Adipocyte (in vitro differentiated cells): ENCODE measurements around the gene DPYSL3.
A peak's percentile ranks its signal among the peaks of the same experiment; 100 is the strongest.

Experiments used
- DNase-seq: peaks from one replicate; pipeline ENCODE4 v3.0.0-alpha.2; 2015; ENCODE audit warnings: low read depth
- H3K27me3 ChIP-seq: replicated peaks from 2 replicates; pipeline ENCODE4 v1.7.0; 2013; ENCODE audit warnings: mild to moderate bottlenecking, low read length, moderate library complexity; ENCODE audit not compliant: control insufficient read depth, insufficient read depth
- H3K36me3 ChIP-seq: 2 replicates; pipeline ENCODE4 v1.7.0; 2013; ENCODE audit warnings: low read length, mild to moderate bottlenecking, moderate library complexity; ENCODE audit not compliant: control insufficient read depth, insufficient read depth, severe bottlenecking
- H3K4me1 ChIP-seq: 2 replicates; pipeline ENCODE4 v1.7.0; 2013; ENCODE audit warnings: mild to moderate bottlenecking, low read length, moderate library complexity; ENCODE audit not compliant: control insufficient read depth, insufficient read depth
- H3K4me3 ChIP-seq: 2 replicates; pipeline ENCODE4 v1.7.0; 2013; ENCODE audit warnings: mild to moderate bottlenecking, low read length, moderate library complexity
- H3K9ac ChIP-seq: 2 replicates; pipeline ENCODE4 v1.7.0; 2013; ENCODE audit warnings: mild to moderate bottlenecking, low read length, moderate library complexity
- H3K9me3 ChIP-seq: 2 replicates; pipeline ENCODE4 v1.7.0; 2013; ENCODE audit warnings: mild to moderate bottlenecking, low read length, moderate library complexity; ENCODE audit not compliant: control insufficient read depth

Gene DPYSL3

DNA sequence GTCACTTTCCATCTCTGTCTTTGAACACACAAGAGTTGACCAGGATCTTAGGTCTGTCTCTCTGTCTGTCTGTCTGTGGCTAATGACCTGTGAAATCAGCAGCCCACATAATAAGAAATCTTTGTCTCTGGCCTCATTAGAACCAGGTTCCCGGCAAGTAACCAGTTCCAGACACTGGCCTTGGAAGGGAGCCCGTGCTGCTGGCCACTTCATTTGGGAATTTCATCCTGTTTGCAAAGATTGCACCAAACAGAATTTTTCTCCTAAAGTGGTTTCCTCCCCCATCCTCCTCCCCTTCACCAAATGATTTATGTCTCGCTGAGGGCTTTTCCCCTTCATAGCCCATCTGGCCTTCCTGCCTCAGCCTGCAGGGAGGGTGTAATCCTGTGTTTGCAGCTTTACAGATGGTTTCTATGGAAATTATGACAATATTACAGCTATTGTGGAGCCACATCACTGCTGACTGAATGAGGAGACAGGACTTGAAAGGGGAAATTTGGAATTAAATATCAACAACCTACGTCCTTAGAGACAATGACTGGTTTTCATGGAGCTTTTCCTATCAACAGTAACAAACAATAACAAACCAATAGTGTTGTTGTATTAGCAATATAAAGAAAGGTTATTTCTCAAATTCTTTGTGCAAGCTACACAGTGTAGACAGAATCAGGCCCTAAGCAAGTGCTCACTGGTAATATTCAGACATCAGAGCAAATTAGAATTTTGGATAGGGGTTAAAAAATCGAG lies 25.7 kb downstream of the DPYSL3 start:
- no peaks in the 10 kb centered on the region for H3K9me3 ChIP-seq
- peak; percentile 92 for DNase-seq

GRCh38 chr5:147483188-147483790 lies 26.6 kb downstream of the DPYSL3 start:
- DNase-seq: peak; percentile 12
- Histone ChIP-seq H3K36me3 (no peaks in the 10 kb centered on the region), H3K27me3 (no peaks in the 10 kb centered on the region), H3K4me1 (peaks cover 37% of the 10 kb centered on the region), H3K9ac (no peak overlapping the region), H3K4me3 (no peak overlapping the region), H3K9me3 (no peaks in the 10 kb centered on the region)

More for the DNA sequence above, 25.7 kb downstream of the DPYSL3 start:
- no peaks in the 10 kb centered on the region for H3K27me3 ChIP-seq
- no peaks in the 10 kb centered on the region for H3K36me3 ChIP-seq
- peaks cover 37% of the 10 kb centered on the region for H3K4me1 ChIP-seq
- H3K9ac ChIP-seq: peak overlapping the region; percentile 71
- H3K4me3 ChIP-seq: peak overlapping the region; percentile 38

GRCh38 chr5:147482706-147483180 lies 27.1 kb downstream of the DPYSL3 start:
- Histone ChIP-seq H3K9me3 (no peaks in the 10 kb centered on the region), H3K4me1 (peaks cover 37% of the 10 kb centered on the region), H3K9ac (no peak overlapping the region), H3K4me3 (no peak overlapping the region), H3K36me3 (no peaks in the 10 kb centered on the region), H3K27me3 (no peaks in the 10 kb centered on the region)
- DNase-seq: no peak

- Histone ChIP-seq H3K27me3 (no peaks in the 10 kb centered on the region), H3K9ac (no peak overlapping the region), H3K4me3 (no peak overlapping the region), H3K9me3 (no peaks in the 10 kb centered on the region), H3K4me1 (peaks cover 37% of the 10 kb centered on the region), H3K36me3 (no peaks in the 10 kb centered on the region)
- peak; percentile 68 for DNase-seq
These were observed 27.8 kb downstream of the DPYSL3 start for GRCh38 chr5:147481874-147482705.

DNA sequence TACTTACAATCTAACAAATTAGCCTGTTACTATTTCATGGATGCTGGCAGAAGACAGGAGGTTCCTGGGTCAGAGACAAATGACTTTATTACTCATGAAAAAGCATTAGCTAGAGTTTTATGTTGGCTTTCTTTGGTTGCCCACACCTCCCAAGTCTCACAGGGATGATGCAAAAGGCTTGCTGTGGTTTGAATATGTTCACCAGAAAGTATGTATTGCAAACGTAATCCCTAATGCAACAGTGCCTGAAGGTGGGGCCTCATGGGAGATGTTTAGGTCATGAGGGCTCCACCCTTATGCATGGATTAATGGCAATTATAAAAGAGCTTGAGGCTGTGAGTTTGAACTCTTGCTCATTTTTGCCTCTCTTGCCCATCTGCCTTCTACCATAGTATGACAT lies 28.5 kb downstream of the DPYSL3 start:
- no peaks in the 10 kb centered on the region for H3K36me3 ChIP-seq
- no peak overlapping the region for H3K4me3 ChIP-seq
- DNase-seq: peak; percentile 70
- peaks cover 37% of the 10 kb centered on the region for H3K4me1 ChIP-seq
- H3K9me3 ChIP-seq: no peaks in the 10 kb centered on the region
- no peaks in the 10 kb centered on the region for H3K27me3 ChIP-seq
- H3K9ac ChIP-seq: no peak overlapping the region

GRCh38 chr5:147479949-147480348 lies 29.9 kb downstream of the DPYSL3 start:
- Histone ChIP-seq H3K4me1 (peaks cover 30% of the 10 kb centered on the region), H3K4me3 (no peak overlapping the region), H3K9ac (no peak overlapping the region), H3K9me3 (no peaks in the 10 kb centered on the region), H3K27me3 (no peaks in the 10 kb centered on the region), H3K36me3 (no peaks in the 10 kb centered on the region)
- DNase-seq: peak; percentile 13

DNA sequence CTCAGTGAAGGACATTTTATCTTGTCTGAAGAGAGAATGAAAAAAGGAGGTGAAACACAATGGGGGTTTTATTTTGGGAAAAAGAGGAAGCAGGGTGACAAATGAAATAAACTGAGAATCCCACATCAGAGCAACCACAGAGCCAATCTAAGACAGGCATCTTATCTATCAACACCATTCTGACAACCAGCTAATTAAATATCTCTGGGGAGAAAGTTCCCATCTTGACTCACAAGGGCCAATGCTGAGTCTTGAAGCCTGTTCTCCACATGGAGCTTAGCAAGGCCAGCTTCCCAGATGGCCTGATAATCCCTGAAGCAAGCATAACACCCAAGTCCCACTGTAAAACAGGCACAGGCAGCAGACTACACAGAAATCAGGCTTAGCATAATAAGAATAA lies 30.4 kb downstream of the DPYSL3 start:
- Histone ChIP-seq H3K4me3 (no peak overlapping the region), H3K36me3 (no peaks in the 10 kb centered on the region), H3K9me3 (no peaks in the 10 kb centered on the region), H3K27me3 (no peaks in the 10 kb centered on the region), H3K9ac (no peak overlapping the region), H3K4me1 (peaks cover 25% of the 10 kb centered on the region)
- no peak for DNase-seq

DNA sequence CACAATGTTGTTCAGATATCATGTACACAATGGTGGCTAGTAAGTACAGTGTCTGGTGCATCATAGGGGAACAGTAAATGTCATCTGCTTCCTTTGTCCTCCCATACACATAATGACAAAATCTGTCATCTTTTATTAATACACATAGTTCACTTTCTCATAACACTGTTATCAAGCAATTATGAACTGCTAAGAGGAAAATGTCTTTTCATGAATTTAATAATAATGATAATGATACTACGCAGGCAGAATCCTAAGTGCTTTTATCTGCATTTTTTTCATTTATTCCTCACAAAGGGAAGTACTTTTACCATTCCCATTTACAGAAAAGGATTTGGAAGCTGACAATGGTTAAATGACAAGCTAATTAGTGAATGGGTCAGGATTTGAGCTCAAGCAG lies 35.7 kb downstream of the DPYSL3 start:
- Histone ChIP-seq H3K4me3 (no peak overlapping the region), H3K9ac (no peak overlapping the region), H3K36me3 (no peaks in the 10 kb centered on the region), H3K27me3 (no peaks in the 10 kb centered on the region), H3K4me1 (no peaks in the 10 kb centered on the region), H3K9me3 (no peaks in the 10 kb centered on the region)
- no peak for DNase-seq

DNA sequence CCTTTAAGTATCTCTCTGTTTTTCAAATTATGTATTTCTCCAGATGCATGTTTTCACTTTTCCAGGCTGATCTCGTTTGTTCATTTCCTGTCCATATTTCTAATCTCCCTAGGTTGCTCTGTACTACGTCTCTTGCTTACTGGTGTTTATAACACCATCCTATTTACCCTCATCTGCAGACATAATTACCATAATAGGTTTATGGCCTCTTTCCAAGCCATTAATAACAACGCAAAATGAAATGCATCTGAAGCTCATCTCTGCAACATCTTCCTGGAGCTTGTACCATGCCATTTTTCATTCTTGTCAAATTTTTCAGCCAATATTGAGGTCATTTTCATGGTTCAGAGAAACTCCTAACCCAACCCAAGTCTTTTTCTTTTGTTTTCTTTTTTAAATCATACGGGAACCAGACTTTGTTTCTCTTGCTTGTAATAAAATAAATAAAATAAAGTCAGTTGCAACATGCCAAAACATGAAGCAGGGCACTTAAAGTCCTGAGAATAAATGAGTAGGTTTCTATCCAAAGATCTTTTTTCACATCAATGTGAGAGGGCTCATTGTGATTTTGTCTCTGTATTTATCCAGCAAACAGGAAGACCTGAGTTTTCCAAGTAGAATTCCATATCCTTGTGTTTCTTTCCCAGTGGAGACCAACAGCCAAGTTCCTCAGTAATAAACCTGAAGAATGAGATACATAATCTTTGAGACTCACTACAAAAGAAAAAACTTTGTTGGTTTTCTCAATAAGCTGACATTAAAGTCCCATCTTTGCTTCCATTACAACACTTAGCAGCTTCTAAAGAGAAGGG lies 37.0 kb downstream of the DPYSL3 start:
- Histone ChIP-seq H3K27me3 (no peaks in the 10 kb centered on the region), H3K4me3 (no peak overlapping the region), H3K9ac (no peak overlapping the region), H3K36me3 (no peaks in the 10 kb centered on the region), H3K9me3 (no peaks in the 10 kb centered on the region), H3K4me1 (no peaks in the 10 kb centered on the region)
- peak; percentile 67 for DNase-seq

DNA sequence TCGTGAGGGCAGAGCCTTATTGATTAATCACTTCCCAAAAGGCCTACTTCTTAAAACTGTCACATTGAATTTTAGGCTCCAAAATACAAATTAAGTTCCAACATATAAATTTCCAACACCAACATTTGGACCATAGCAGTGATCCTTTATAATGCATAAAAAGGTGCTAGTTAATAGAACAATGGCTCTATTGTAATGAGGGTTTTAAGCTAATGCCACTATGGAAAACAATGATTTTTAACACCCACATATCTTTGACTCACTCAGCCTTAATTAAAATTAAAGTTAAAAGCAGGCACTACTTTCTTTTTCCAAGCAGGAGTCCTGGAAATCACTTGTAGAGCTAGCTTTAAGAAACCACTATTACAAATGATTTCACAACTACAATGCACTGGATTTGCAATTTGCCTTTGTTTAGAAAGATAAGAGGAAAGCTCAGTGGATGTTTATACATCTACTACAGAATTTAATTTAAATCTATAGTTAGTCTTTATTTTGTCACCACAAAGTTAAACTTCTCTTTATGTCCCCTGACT lies 41.8 kb downstream of the DPYSL3 start:
- no peak overlapping the region for H3K9ac ChIP-seq
- no peaks in the 10 kb centered on the region for H3K36me3 ChIP-seq
- H3K27me3 ChIP-seq: no peaks in the 10 kb centered on the region
- H3K4me1 ChIP-seq: no peaks in the 10 kb centered on the region
- no peak overlapping the region for H3K4me3 ChIP-seq
- no peaks in the 10 kb centered on the region for H3K9me3 ChIP-seq
- DNase-seq: peak; percentile 62
